SU-DHL-6 (cell line): ENCODE measurements around the gene TNFRSF9.

Experiments used
- H2AFZ ChIP-seq: fragments of 200-600 bp; sonication (generic); 2 replicates; pipeline ENCODE4 v1.6.1; 2014; ENCODE audit warnings: low read depth, mild to moderate bottlenecking, moderate library complexity, mixed read lengths, antibody characterized with exemption, low read length; ENCODE audit not compliant: severe bottlenecking
- H3F3A ChIP-seq: fragments of 200-600 bp; shearing (Covaris generic); 2 replicates; pipeline ENCODE4 v1.6.0; 2016; ENCODE audit warnings: antibody characterized with exemption, mild to moderate bottlenecking; ENCODE audit not compliant: insufficient read depth
- H3K27ac ChIP-seq: fragments of 200-600 bp; sonication (generic); 2 replicates; pipeline ENCODE4 v1.5.1; 2016; ENCODE audit warnings: low read depth, mild to moderate bottlenecking, low read length, moderate library complexity, mixed read lengths
- H3K27me3 ChIP-seq: fragments of 200-600 bp; sonication (generic), shearing (Covaris generic); 2 replicates; pipeline ENCODE4 v1.6.0; 2014; ENCODE audit warnings: mild to moderate bottlenecking, low read length
- H3K36me3 ChIP-seq: fragments of 200-600 bp; sonication (generic); 2 replicates; pipeline ENCODE4 v1.6.1; 2014; ENCODE audit warnings: mild to moderate bottlenecking, low read length, mixed read lengths
- H3K4me2 ChIP-seq: fragments of 300-600, 200-600 bp; shearing (Covaris generic), sonication (generic); 2 replicates; pipeline ENCODE4 v1.6.0; 2014; ENCODE audit warnings: low read length, low read depth, mild to moderate bottlenecking; ENCODE audit not compliant: poor library complexity, severe bottlenecking
- H3K4me3 ChIP-seq: fragments of 200-600 bp; sonication (generic); 2 replicates; pipeline ENCODE4 v1.5.1; 2014; ENCODE audit warnings: antibody characterized with exemption, low read length, mild to moderate bottlenecking, mixed read lengths; ENCODE audit not compliant: insufficient read depth, poor library complexity, severe bottlenecking
- H3K79me2 ChIP-seq: fragments of 200-600 bp; sonication (generic); 2 replicates; pipeline ENCODE4 v1.6.1; 2014; ENCODE audit warnings: mild to moderate bottlenecking, low read length, moderate library complexity; ENCODE audit not compliant: insufficient read depth
- H3K9ac ChIP-seq: fragments of 200-600 bp; sonication (generic); 2 replicates; pipeline ENCODE4 v1.7.0; 2014; ENCODE audit warnings: mild to moderate bottlenecking, low read length
- H3K9me2 ChIP-seq: fragments of 200-600 bp; sonication (generic); replicated peaks from 2 replicates; pipeline ENCODE4 v1.6.1; 2014; ENCODE audit warnings: low read length; ENCODE audit not compliant: insufficient read depth
- H3K9me3 ChIP-seq: fragments of 200-600 bp; sonication (generic); 2 replicates; pipeline ENCODE4 v1.6.1; 2014; ENCODE audit warnings: low read length, mixed read lengths; ENCODE audit not compliant: insufficient read depth
- H4K20me1 ChIP-seq: fragments of 200-600 bp; sonication (generic); 2 replicates; pipeline ENCODE4 v1.6.1; 2014; ENCODE audit warnings: low read depth, mild to moderate bottlenecking, antibody characterized with exemption, low read length, moderate library complexity, mixed read lengths
- CTCF ChIP-seq: fragments of 200-600 bp; sonication (generic); IDR thresholded peaks from one replicate; pipeline ENCODE4 v1.5.1; 2017; ENCODE audit warnings: antibody characterized with exemption, mild to moderate bottlenecking, low read length, moderate library complexity; ENCODE audit not compliant: insufficient read depth, poor library complexity, severe bottlenecking
- EZH2phosphoT487 ChIP-seq: fragments of 200-600 bp; sonication (generic), shearing (Covaris generic); conservative IDR thresholded peaks from 2 replicates; pipeline ENCODE4 v1.6.1; 2018; ENCODE audit warnings: mild to moderate bottlenecking, antibody characterized with exemption, low read length, moderate library complexity, mixed read lengths

TNFRSF9 gene

GRCh38 chr1:7941437-7941793 lies 776 bp upstream of the TNFRSF9 start:
- Histone ChIP-seq H3K79me2 (no peaks in the 10 kb centered on the region), H3K27ac (no peak overlapping the region), H4K20me1 (no peaks in the 10 kb centered on the region), H3K9ac (no peak overlapping the region), H3K4me2 (no peak overlapping the region), H3K9me2 (no peaks in the 10 kb centered on the region), H3F3A (no peaks in the 10 kb centered on the region), H3K36me3 (no peaks in the 10 kb centered on the region), H3K4me3 (no peak overlapping the region), H3K27me3 (0 out of 2 replicates have a peak, but pooled peaks cover 3% of the 10 kb centered on the region), H3K9me3 (no peaks in the 10 kb centered on the region), H2AFZ (no peak overlapping the region)
- no peak for TF ChIP-seq CTCF
- no peak for TF ChIP-seq EZH2phosphoT487

- H2AFZ ChIP-seq, result no peak overlapping the region
- TF ChIP-seq EZH2phosphoT487, result no peak
- TF ChIP-seq CTCF, result no peak
- H3K4me2 ChIP-seq, result no peak overlapping the region
- no peak overlapping the region for H3K9ac ChIP-seq
- no peaks in the 10 kb centered on the region for H3K9me2 ChIP-seq
- H3K9me3 ChIP-seq, result no peaks in the 10 kb centered on the region
- no peak overlapping the region for H3K27ac ChIP-seq
- no peaks in the 10 kb centered on the region for H3K79me2 ChIP-seq
- H3F3A ChIP-seq, result no peaks in the 10 kb centered on the region
- no peaks in the 10 kb centered on the region for H3K36me3 ChIP-seq
- no peak overlapping the region for H3K4me3 ChIP-seq
- 0 out of 2 replicates have a peak, but pooled peaks cover 3% of the 10 kb centered on the region for H3K27me3 ChIP-seq
- no peaks in the 10 kb centered on the region for H4K20me1 ChIP-seq
These were observed 605 bp downstream of the TNFRSF9 start for GRCh38 chr1:7940034-7940433.

GRCh38 chr1:7938070-7938469 lies 2.6 kb downstream of the TNFRSF9 start:
- H4K20me1 ChIP-seq, result no peaks in the 10 kb centered on the region
- H3K4me3 ChIP-seq, result no peak overlapping the region
- no peaks in the 10 kb centered on the region for H3K79me2 ChIP-seq
- H3F3A ChIP-seq, result no peaks in the 10 kb centered on the region
- H3K9me2 ChIP-seq, result no peaks in the 10 kb centered on the region
- TF ChIP-seq EZH2phosphoT487 (no peak), CTCF (no peak)
- H3K27me3 ChIP-seq, result 0 out of 2 replicates have a peak, but pooled peaks cover 3% of the 10 kb centered on the region
- H3K4me2 ChIP-seq, result no peak overlapping the region
- H3K27ac ChIP-seq, result no peak overlapping the region
- H3K36me3 ChIP-seq, result no peaks in the 10 kb centered on the region
- H3K9me3 ChIP-seq, result no peaks in the 10 kb centered on the region
- no peak overlapping the region for H2AFZ ChIP-seq
- no peak overlapping the region for H3K9ac ChIP-seq
